HCT116 (cell line): ENCODE results near the gene IL17B.

Experiments
- CTCF ChIP-seq, 3 experiments: fragments of 200-600 bp in 1 of 3; sonication (generic) in 1 of 3; IDR thresholded peaks in 2 of 3; conservative IDR thresholded peaks in 1 of 3; 2 replicates each; pipeline ENCODE4 v1.5.1; 2012 to 2017; ENCODE audit warnings: low read depth in 2 of 3, low read length in 2 of 3, antibody characterized with exemption in 1 of 3, borderline replicate concordance in 1 of 3, control low read depth in 1 of 3, mild to moderate bottlenecking in 1 of 3, mixed read lengths in 1 of 3, mixed run types in 1 of 3, moderate library complexity in 1 of 3; ENCODE audit not compliant: insufficient read depth in 1 of 3
- REST ChIP-seq: IDR thresholded peaks from 2 replicates; pipeline ENCODE4 v1.6.1; 2012; ENCODE audit warnings: low read depth
- ZFX ChIP-seq: fragments of 450-650 bp; IDR thresholded peaks from 2 replicates; pipeline ENCODE4 v1.6.1; 2017

DNA sequence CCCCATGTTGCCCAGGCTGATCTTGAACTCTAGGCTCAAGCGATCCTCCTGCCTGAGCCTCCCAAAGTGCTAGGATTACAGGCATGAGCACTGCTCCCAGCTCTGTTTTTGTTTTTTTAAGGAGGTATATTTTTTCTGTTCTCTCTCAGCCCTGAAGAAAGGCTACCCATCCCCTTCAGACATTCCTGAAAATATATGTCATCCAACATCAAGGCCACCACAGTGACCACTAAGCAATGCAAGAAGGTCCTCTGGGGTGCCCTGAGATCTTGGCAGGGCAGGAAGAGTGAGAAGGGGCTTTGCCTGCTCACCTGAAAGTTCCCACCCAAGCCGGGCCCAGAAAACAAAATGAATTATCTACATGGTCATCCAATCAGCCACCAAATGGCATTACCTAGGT lies 47.8 kb upstream of the IL17B start:
- TF ChIP-seq ZFX (no peak), REST (no peak), CTCF (IDR thresholded peaks at IDR 0.05 in 2 of 3, conservative IDR thresholded peaks at IDR 0.05 in 1 of 3; ENCODE audit: borderline replicate concordance in 1 of 3, insufficient read depth in 1 of 3, low read depth in 2 of 3, low read length in 2 of 3) (no peak)
